ENCODE results near the gene GTPBP2. TPM values are rescaled to one million over a fixed set of nuclear protein-coding genes. Genes with fewer than 3 reads are reported as not detected.
A peak's percentile ranks its signal among the peaks of the same experiment; 100 is the strongest.

Gene GTPBP2
- total RNA-seq, 1 experiment from 2014 or later, result 70.8 TPM

- intact Hi-C loops (cut with micrococcal nuclease; ENCODE audit: unreplicated experiment), result loop anchor here (5.0 kb wide), 1 partner anchor 455 kb away; the partner anchor contains the start of gene SRF
- Histone ChIP-seq H2AFZ (no peak overlapping the region), H3K36me3 (ENCODE audit: low read depth) (peaks cover 45% of the 10 kb centered on the region), H3K4me3 (peak overlapping the region; percentile 93), H3F3A (ENCODE audit: insufficient read depth, low read depth) (peaks cover 53% of the 10 kb centered on the region), H3K4me2 (peak overlapping the region; percentile 79), H3K4me1 (replicated peaks; ENCODE audit: insufficient read depth) (peaks cover 34% of the 10 kb centered on the region), H3K9me3 (ENCODE audit: insufficient read depth, low read depth) (no peaks in the 10 kb centered on the region), H3K79me2 (ENCODE audit: low read depth) (peaks cover 36% of the 10 kb centered on the region), H3K27ac (peak overlapping the region; percentile 96), H4K20me1 (ENCODE audit: insufficient read depth) (no peaks in the 10 kb centered on the region), H3K9me2 (ENCODE audit: insufficient read depth) (no peaks in the 10 kb centered on the region), H3K27me3 (ENCODE audit: insufficient read depth, low read depth) (no peaks in the 10 kb centered on the region)
- DNase-seq, result peak; percentile 78 to 93
- POLR2A ChIA-PET (ENCODE audit: unreplicated experiment), result interaction anchor here (0.5 to 0.7 kb wide), 4 partner anchors 14 to 1515 kb away, joined by 4 to 6 read pairs (median 4); no protein-coding TSS in a partner anchor
- no TSS peak for BruUV-seq (replicated peaks)
- CTCF ChIA-PET, result interaction anchor here (0.5 to 0.7 kb wide), 2 partner anchors 142 to 375 kb away, joined by 3 to 8 read pairs; no protein-coding TSS in a partner anchor
- TF ChIP-seq EZH2 (IDR thresholded peaks at IDR 0.05; ENCODE audit: low read depth) (no peak), CTCF (conservative IDR thresholded peaks at IDR 0.05) (no peak)
Measured at GRCh38 chr6:43627008-43627825, 1.8 kb downstream of the GTPBP2 start.

- no peak for TF ChIP-seq CTCF (conservative IDR thresholded peaks at IDR 0.05)
- no peak for TF ChIP-seq EZH2 (IDR thresholded peaks at IDR 0.05; ENCODE audit: low read depth)
- no TSS peak for BruUV-seq (replicated peaks)
- peaks cover 36% of the 10 kb centered on the region for H3K79me2 ChIP-seq (ENCODE audit: low read depth)
- H3K4me2 ChIP-seq, result peak overlapping the region; percentile 79; the same call in 1 of the 2 replicates
- no peaks in the 10 kb centered on the region for H3K27me3 ChIP-seq (ENCODE audit: insufficient read depth, low read depth)
- peaks cover 54% of the 10 kb centered on the region for H3K36me3 ChIP-seq (ENCODE audit: low read depth)
- H3K9me3 ChIP-seq (ENCODE audit: insufficient read depth, low read depth), result no peaks in the 10 kb centered on the region
- intact Hi-C loops (cut with micrococcal nuclease; ENCODE audit: unreplicated experiment), result loop anchor here (5.0 kb wide), 1 partner anchor 453 kb away; the partner anchor contains the start of gene SRF
- no peak for DNase-seq
- no peaks in the 10 kb centered on the region for H4K20me1 ChIP-seq (ENCODE audit: insufficient read depth)
- H3K9me2 ChIP-seq (ENCODE audit: insufficient read depth), result no peaks in the 10 kb centered on the region
- no peak overlapping the region for H2AFZ ChIP-seq
- peaks cover 49% of the 10 kb centered on the region for H3F3A ChIP-seq (ENCODE audit: insufficient read depth, low read depth)
- peaks cover 25% of the 10 kb centered on the region for H3K4me1 ChIP-seq (replicated peaks; ENCODE audit: insufficient read depth)
- no peak overlapping the region for H3K4me3 ChIP-seq
- peak overlapping the region; percentile 96; the same call in 1 of the 2 replicates for H3K27ac ChIP-seq
- POLR2A ChIA-PET (ENCODE audit: unreplicated experiment), result no interaction called here
- CTCF ChIA-PET, result interaction anchor here (0.6 kb wide), 1 partner anchor 564 kb away, joined by 6 read pairs; no protein-coding TSS in a partner anchor
Measured at GRCh38 chr6:43625393-43625992, 3.6 kb downstream of the GTPBP2 start.

- Histone ChIP-seq H3K4me2 (no peak overlapping the region), H4K20me1 (ENCODE audit: insufficient read depth) (no peaks in the 10 kb centered on the region), H3K36me3 (ENCODE audit: low read depth) (peaks cover 56% of the 10 kb centered on the region), H3K27me3 (ENCODE audit: insufficient read depth, low read depth) (no peaks in the 10 kb centered on the region), H2AFZ (no peak overlapping the region), H3K79me2 (ENCODE audit: low read depth) (peaks cover 36% of the 10 kb centered on the region), H3K9me3 (ENCODE audit: insufficient read depth, low read depth) (no peaks in the 10 kb centered on the region), H3F3A (ENCODE audit: insufficient read depth, low read depth) (peaks cover 45% of the 10 kb centered on the region), H3K9me2 (ENCODE audit: insufficient read depth) (no peaks in the 10 kb centered on the region), H3K4me3 (no peak overlapping the region), H3K27ac (no peak overlapping the region), H3K4me1 (replicated peaks; ENCODE audit: insufficient read depth) (peaks cover 22% of the 10 kb centered on the region)
- POLR2A ChIA-PET (ENCODE audit: unreplicated experiment), result no interaction called here
- intact Hi-C loops (cut with micrococcal nuclease; ENCODE audit: unreplicated experiment), result loop anchor here (5.0 kb wide), 1 partner anchor 453 kb away; the partner anchor contains the start of gene SRF
- no TSS peak for BruUV-seq (replicated peaks)
- no peak for DNase-seq
- CTCF ChIA-PET, result no interaction called here
- TF ChIP-seq EZH2 (IDR thresholded peaks at IDR 0.05; ENCODE audit: low read depth) (no peak), CTCF (conservative IDR thresholded peaks at IDR 0.05) (no peak)
Measured at GRCh38 chr6:43624786-43625288, 4.2 kb downstream of the GTPBP2 start.

All from PC-9 (cell line).